NCI-H128 (cell line): ENCODE data around the gene AGBL4.
"Not testable (repeated sequence)": the region's sequence is repeated elsewhere in the genome, so short reads cannot be mapped to it uniquely, and the experiment has no call there.

ENCODE experiments used
- DNase-seq: peaks from one replicate; lab custom pipeline; 2025; ENCODE audit not compliant: unreplicated experiment; lab: John Stamatoyannopoulos, UW

The AGBL4 gene

GRCh38 chr1:48523558-48523957 is 1500.2 kb downstream of the AGBL4 start:
- no peak for DNase-seq

GRCh38 chr1:48519896-48520295 is 1503.9 kb downstream of the AGBL4 start:
- DNase-seq, result not testable (repeated sequence)

GRCh38 chr1:48506870-48507269 is 1516.9 kb downstream of the AGBL4 start:
- no peak for DNase-seq

GRCh38 chr1:48500541-48501450 is 1523.0 kb downstream of the AGBL4 start:
- no peak for DNase-seq

GRCh38 chr1:48499211-48499735 is 1524.5 kb downstream of the AGBL4 start:
- no peak for DNase-seq

- peak; percentile 43 for DNase-seq
Observed at GRCh38 chr1:48498096-48498791, 1525.5 kb downstream of the AGBL4 start.

- DNase-seq, result no peak
Observed at GRCh38 chr1:48495911-48496310, 1527.8 kb downstream of the AGBL4 start.

- DNase-seq, result no peak
Observed at GRCh38 chr1:48495166-48495565, 1528.6 kb downstream of the AGBL4 start.

- no peak for DNase-seq
Observed at GRCh38 chr1:48493970-48494769, 1529.6 kb downstream of the AGBL4 start.

- DNase-seq, result no peak
Observed at GRCh38 chr1:48493041-48493440, 1530.7 kb downstream of the AGBL4 start.

- DNase-seq, result no peak
Observed at GRCh38 chr1:48492392-48492791, 1531.4 kb downstream of the AGBL4 start.

GRCh38 chr1:48488721-48489120 is 1535.0 kb downstream of the AGBL4 start:
- no peak for DNase-seq
